ENCODE measurements around the gene CLDN5.

GRCh38 chr22:19522190-19522880, 1.9 kb downstream of the CLDN5 start:
- TF ChIP-seq BACH1 (IDR thresholded peaks at IDR 0.05; ENCODE audit: low read length), result no peak
- no peak for TF ChIP-seq POLR2A (IDR thresholded peaks at IDR 0.05; ENCODE audit: control extremely low read depth in 1 of 2, low read depth in 2 of 2, low read length in 2 of 2)
- TF ChIP-seq CTCF (IDR thresholded peaks at IDR 0.05; ENCODE audit: control extremely low read depth in 1 of 3, insufficient read depth in 1 of 3, low read depth in 1 of 3, low read length in 3 of 3), result no peak
- no peak for TF ChIP-seq JUND (IDR thresholded peaks at IDR 0.05; ENCODE audit: low read length)
- TF ChIP-seq EZH2 (IDR thresholded peaks at IDR 0.05; ENCODE audit: low read depth, low read length, severe bottlenecking), result no peak
- TF ChIP-seq EP300 (IDR thresholded peaks at IDR 0.05; ENCODE audit: borderline replicate concordance in 1 of 2, low read depth in 2 of 2, low read length in 2 of 2), result no peak
- TF ChIP-seq BRCA1 (IDR thresholded peaks at IDR 0.05; ENCODE audit: low read depth, low read length), result no peak
- TF ChIP-seq POLR2AphosphoS5 (IDR thresholded peaks at IDR 0.05; ENCODE audit: low read depth, low read length), result no peak
- no peak for TF ChIP-seq HDAC2 (IDR thresholded peaks at IDR 0.05; ENCODE audit: borderline replicate concordance in 1 of 2, low read depth in 2 of 2, low read length in 2 of 2)
- no peak for TF ChIP-seq MAFK (IDR thresholded peaks at IDR 0.05; ENCODE audit: low read depth, low read length)

Measured in H1 (cell line).